Ishikawa (cell line): ENCODE measurements around the gene SDHAF3.

Source experiments
- CEBPB ChIP-seq: IDR thresholded peaks from 2 replicates; pipeline ENCODE4 v1.6.1; 2012
- CREB1 ChIP-seq: IDR thresholded peaks from 2 replicates; pipeline ENCODE4 v1.6.1; 2012; ENCODE audit warnings: low read depth
- EGR1 ChIP-seq: IDR thresholded peaks from 2 replicates; pipeline ENCODE4 v1.6.1; 2012
- EP300 ChIP-seq: IDR thresholded peaks from 2 replicates; pipeline ENCODE4 v1.6.1; 2012; ENCODE audit warnings: borderline replicate concordance
- FOXM1 ChIP-seq: IDR thresholded peaks from 2 replicates; pipeline ENCODE4 v1.6.1; 2012; ENCODE audit warnings: low read depth, borderline replicate concordance
- MAX ChIP-seq: IDR thresholded peaks from 2 replicates; pipeline ENCODE4 v1.6.1; 2012
- NFIC ChIP-seq: IDR thresholded peaks from 2 replicates; pipeline ENCODE4 v1.6.1; 2012
- RAD21 ChIP-seq: IDR thresholded peaks from 2 replicates; pipeline ENCODE4 v1.6.1; 2012; ENCODE audit warnings: low read depth
- REST ChIP-seq: IDR thresholded peaks from 2 replicates; pipeline ENCODE4 v1.6.1; 2012; ENCODE audit warnings: low read depth, mild to moderate bottlenecking
- TAF1 ChIP-seq: IDR thresholded peaks from 2 replicates; pipeline ENCODE4 v1.6.1; 2012; ENCODE audit warnings: low read depth, mild to moderate bottlenecking
- TCF12 ChIP-seq: IDR thresholded peaks from 2 replicates; pipeline ENCODE4 v1.6.1; 2012; ENCODE audit warnings: low read depth
- TEAD4 ChIP-seq: IDR thresholded peaks from 2 replicates; pipeline ENCODE4 v1.6.1; 2012
- USF1 ChIP-seq: IDR thresholded peaks from 2 replicates; pipeline ENCODE4 v1.6.1; 2012
- YY1 ChIP-seq: IDR thresholded peaks from 2 replicates; pipeline ENCODE4 v1.6.1; 2012; ENCODE audit warnings: low read depth
- ZBTB7A ChIP-seq: IDR thresholded peaks from 2 replicates; pipeline ENCODE4 v1.6.1; 2012; ENCODE audit warnings: low read depth

The SDHAF3 gene

GRCh38 chr7:97117035-97117371 lies 495 bp upstream of the SDHAF3 start:
- TF ChIP-seq EP300 (no peak), REST (no peak)

- TF ChIP-seq TEAD4 (no peak), NFIC (no peak), FOXM1 (no peak), CREB1 (no peak), TAF1 (no peak)
Observed at GRCh38 chr7:97118306-97118917, 914 bp downstream of the SDHAF3 start.

GRCh38 chr7:97119747-97120146 lies 2.2 kb downstream of the SDHAF3 start:
- TF ChIP-seq CEBPB (no peak), FOXM1 (no peak), ZBTB7A (no peak), USF1 (no peak), TEAD4 (no peak)

- TF ChIP-seq YY1 = no peak
- TF ChIP-seq CREB1 = no peak
- no peak for TF ChIP-seq REST
- TF ChIP-seq CEBPB = no peak
Observed at GRCh38 chr7:97120713-97121457, 3.4 kb downstream of the SDHAF3 start.

GRCh38 chr7:97126483-97127171 lies 9.1 kb downstream of the SDHAF3 start:
- TF ChIP-seq REST (no peak), CREB1 (no peak), TEAD4 (no peak), NFIC (no peak), RAD21 (no peak), EP300 (no peak), MAX (no peak), TCF12 (no peak), EGR1 (no peak), ZBTB7A (no peak)

- TF ChIP-seq FOXM1 (no peak), MAX (no peak), USF1 (no peak), TEAD4 (no peak), CREB1 (no peak), EP300 (no peak), TAF1 (no peak), TCF12 (no peak)
Observed at GRCh38 chr7:97128736-97129135, 11.2 kb downstream of the SDHAF3 start.
